HCT116 (cell line): ENCODE data around the gene TGFBR3. TPM values are rescaled to one million over a fixed set of nuclear protein-coding genes. Genes with fewer than 3 reads are reported as not detected.

Experiments used
- ATAC-seq: fragments of 200-7000 bp; cut with Tn5 transposase; 2 replicates; pipeline ENCODE4 v1.9.1; 2020; ENCODE audit warnings: mild to moderate bottlenecking, moderate library complexity
- BruUV-seq: library from RNA; stranded (reverse); fragments of 400-500 nt; replicated peaks from 2 replicates; lab custom pipeline; 2021; lab: Mats Ljungman, UMichigan
- CTCF ChIA-PET: fragments of 300-600 bp; sonication (Branson Sonifier 250); formaldehyde crosslinking; loops from one replicate; lab custom pipeline; 2021; ENCODE audit warnings: antibody characterized with exemption; lab: Charles Lee
- POLR2A ChIA-PET: fragments of 300-600, 350-600 bp; sonication (Branson Sonifier 250); formaldehyde crosslinking; loops from one replicate; lab custom pipeline; 2021; ENCODE audit warnings: antibody characterized with exemption; lab: Charles Lee
- RAD21 ChIA-PET, 2 experiments: fragments of 300-600 bp; sonication (Branson Sonifier 250); formaldehyde crosslinking; loops; one replicate each; lab custom pipeline; 2023; ENCODE audit warnings: low total read pairs in 2 of 2; ENCODE audit not compliant: uncharacterized antibody in 2 of 2, unreplicated experiment in 2 of 2, low non-redundant PET in 1 of 2; lab: Charles Lee
- DNase-seq: peaks from one replicate; pipeline ENCODE4 v3.0.0-alpha.2; 2010; ENCODE audit warnings: low read depth, low spot score
- H2AFZ ChIP-seq: fragments of 200-600 bp; shearing (Covaris generic), sonication (generic); 2 replicates; pipeline ENCODE4 v1.6.1; 2017; ENCODE audit warnings: low read depth, mixed run types, mixed read lengths, antibody characterized with exemption, low read length; ENCODE audit not compliant: poor library complexity, severe bottlenecking
- H3K27ac ChIP-seq: 2 replicates; pipeline ENCODE4 v1.5.1; 2012; ENCODE audit warnings: low read depth, low read length
- H3K27me3 ChIP-seq: fragments of 200-600 bp; sonication (generic); 2 replicates; pipeline ENCODE4 v1.6.1; 2016; ENCODE audit warnings: mixed run types, low read length, mixed read lengths; ENCODE audit not compliant: insufficient read depth
- H3K36me3 ChIP-seq, 2 experiments: fragments of 200-500 bp in 1 of 2; fragments of 200-600 bp in 1 of 2; sonication (Bioruptor generic) in 1 of 2; sonication (generic) in 1 of 2; 2 replicates each; pipeline versions ENCODE4 v1.5.1 to v1.6.1; 2014 to 2016; ENCODE audit warnings: low read length in 2 of 2, inconsistent platforms in 1 of 2, mixed read lengths in 1 of 2, mixed run types in 1 of 2; ENCODE audit not compliant: insufficient read depth in 2 of 2, control insufficient read depth in 1 of 2
- H3K4me1 ChIP-seq, 2 experiments: fragments of 200-600 bp in 1 of 2; sonication (generic) in 1 of 2; 2 replicates each; pipeline versions ENCODE4 v1.5.1 to v1.6.1; 2012 to 2017; ENCODE audit warnings: low read length in 2 of 2, inconsistent platforms in 1 of 2, mild to moderate bottlenecking in 1 of 2, mixed read lengths in 1 of 2, mixed run types in 1 of 2, moderate library complexity in 1 of 2; ENCODE audit not compliant: insufficient read depth in 2 of 2, control insufficient read depth in 1 of 2
- H3K4me2 ChIP-seq: fragments of 200-600 bp; sonication (generic); 2 replicates; pipeline ENCODE4 v1.6.1; 2017; ENCODE audit warnings: mixed run types, low read length, mixed read lengths
- H3K4me3 ChIP-seq, 2 experiments: fragments of 200-600 bp in 1 of 2; sonication (generic) in 1 of 2; replicated peaks in 1 of 2; 2 replicates each; pipeline ENCODE4 v1.5.1; 2011 to 2016; ENCODE audit warnings: low read length in 2 of 2, control low read depth in 1 of 2, low read depth in 1 of 2, mild to moderate bottlenecking in 1 of 2, mixed read lengths in 1 of 2, mixed run types in 1 of 2
- H3K79me2 ChIP-seq: fragments of 200-600 bp; sonication (generic); 2 replicates; pipeline ENCODE4 v1.6.1; 2017; ENCODE audit warnings: mild to moderate bottlenecking, mixed run types, low read length, moderate library complexity, mixed read lengths; ENCODE audit not compliant: insufficient read depth
- H3K9ac ChIP-seq: fragments of 200-600 bp; sonication (generic); 2 replicates; pipeline ENCODE4 v1.6.1; 2016; ENCODE audit warnings: low read length, mixed read lengths
- H3K9me2 ChIP-seq: fragments of 200-600 bp; sonication (generic), shearing (Covaris generic); 2 replicates; pipeline ENCODE4 v1.6.1; 2017; ENCODE audit warnings: mixed run types, mild to moderate bottlenecking, moderate library complexity; ENCODE audit not compliant: insufficient read depth
- H3K9me3 ChIP-seq, 2 experiments: fragments of 200-500 bp in 1 of 2; fragments of 200-600 bp in 1 of 2; sonication (Bioruptor generic) in 1 of 2; sonication (generic) in 1 of 2; 2 replicates each; pipeline ENCODE4 v1.6.1; 2014 to 2017; ENCODE audit warnings: low read length in 2 of 2, mixed read lengths in 2 of 2, inconsistent platforms in 1 of 2, low read depth in 1 of 2, mild to moderate bottlenecking in 1 of 2, mixed run types in 1 of 2, moderate library complexity in 1 of 2; ENCODE audit not compliant: control insufficient read depth in 1 of 2, insufficient read depth in 1 of 2
- H4K20me1 ChIP-seq: fragments of 200-600 bp; sonication (generic), shearing (Covaris generic); 2 replicates; pipeline ENCODE4 v1.6.1; 2017; ENCODE audit warnings: mixed run types, mild to moderate bottlenecking, moderate library complexity; ENCODE audit not compliant: insufficient read depth
- ATF3 ChIP-seq: IDR thresholded peaks from 2 replicates; pipeline ENCODE4 v1.6.1; 2012
- CBX3 ChIP-seq: IDR thresholded peaks from 2 replicates; pipeline ENCODE4 v1.6.1; 2012; ENCODE audit warnings: low read depth
- CEBPB ChIP-seq: IDR thresholded peaks from 2 replicates; pipeline ENCODE4 v1.6.1; 2012; ENCODE audit warnings: low read depth
- CTCF ChIP-seq, 3 experiments: fragments of 200-600 bp in 1 of 3; sonication (generic) in 1 of 3; IDR thresholded peaks in 2 of 3; conservative IDR thresholded peaks in 1 of 3; 2 replicates each; pipeline ENCODE4 v1.5.1; 2012 to 2017; ENCODE audit warnings: low read depth in 2 of 3, low read length in 2 of 3, antibody characterized with exemption in 1 of 3, borderline replicate concordance in 1 of 3, control low read depth in 1 of 3, mild to moderate bottlenecking in 1 of 3, mixed read lengths in 1 of 3, mixed run types in 1 of 3, moderate library complexity in 1 of 3; ENCODE audit not compliant: insufficient read depth in 1 of 3
- EGR1 ChIP-seq: IDR thresholded peaks from 2 replicates; pipeline ENCODE4 v1.6.1; 2012; ENCODE audit warnings: low read depth
- EZH2 ChIP-seq: fragments of 200-600 bp; sonication (generic); IDR thresholded peaks from 2 replicates; pipeline ENCODE4 v1.6.1; 2017; ENCODE audit warnings: antibody characterized with exemption, mixed run types
- EZH2phosphoT487 ChIP-seq: fragments of 200-600 bp; IDR thresholded peaks from 2 replicates; pipeline ENCODE4 v1.6.1; 2018; ENCODE audit warnings: antibody characterized with exemption, borderline replicate concordance
- FOSL1 ChIP-seq: IDR thresholded peaks from 2 replicates; pipeline ENCODE4 v1.6.1; 2012; ENCODE audit warnings: low read depth
- JUND ChIP-seq: IDR thresholded peaks from 2 replicates; pipeline ENCODE4 v1.6.1; 2012
- MAX ChIP-seq: IDR thresholded peaks from 2 replicates; pipeline ENCODE4 v1.6.1; 2012
- POLR2AphosphoS5 ChIP-seq: IDR thresholded peaks from 2 replicates; pipeline ENCODE4 v1.6.1; 2011; ENCODE audit warnings: mild to moderate bottlenecking, low read depth, low read length, moderate library complexity
- RAD21 ChIP-seq: IDR thresholded peaks from 2 replicates; pipeline ENCODE4 v1.6.1; 2012; ENCODE audit warnings: low read depth, mild to moderate bottlenecking
- REST ChIP-seq: IDR thresholded peaks from 2 replicates; pipeline ENCODE4 v1.6.1; 2012; ENCODE audit warnings: low read depth
- SIN3A ChIP-seq: IDR thresholded peaks from 2 replicates; pipeline ENCODE4 v1.6.1; 2012; ENCODE audit warnings: low read depth
- SP1 ChIP-seq: IDR thresholded peaks from 2 replicates; pipeline ENCODE4 v1.6.1; 2012; ENCODE audit warnings: low read depth
- SRF ChIP-seq: IDR thresholded peaks from 2 replicates; pipeline ENCODE4 v1.6.1; 2012; ENCODE audit warnings: low read depth
- TCF7L2 ChIP-seq: IDR thresholded peaks from 2 replicates; pipeline ENCODE4 v1.7.0; 2011; ENCODE audit warnings: borderline replicate concordance, inconsistent platforms; ENCODE audit not compliant: insufficient read depth, insufficient read length; ENCODE audit errors: extremely low read depth
- ZBTB33 ChIP-seq: IDR thresholded peaks from 2 replicates; pipeline ENCODE4 v1.6.1; 2011; ENCODE audit warnings: mild to moderate bottlenecking, low read length, moderate library complexity; ENCODE audit not compliant: insufficient replicate concordance; ENCODE audit errors: extremely low read depth
- ZFX ChIP-seq: fragments of 450-650 bp; IDR thresholded peaks from 2 replicates; pipeline ENCODE4 v1.6.1; 2017
- ZNF274 ChIP-seq: fragments of 200-500 bp; sonication (Bioruptor generic); IDR thresholded peaks from 2 replicates; pipeline ENCODE4 v1.6.1; 2014; ENCODE audit warnings: mild to moderate bottlenecking, low read depth, low read length, inconsistent platforms
- intact Hi-C: fragments of 100-400 bp; cut with micrococcal nuclease; formaldehyde crosslinking; loops from 2 replicates; pipeline ENCODE4 v1.10.0; 2022
- total RNA-seq: library from RNA; stranded (reverse); gene quantifications from one replicate; pipeline ENCODE4 v1.2.1, GENCODE V29; 2021; ENCODE audit not compliant: unreplicated experiment

TGFBR3 gene
- total RNA-seq, 1 experiment from 2014 or later: 7.1 TPM

GRCh38 chr1:91766883-91767282, 119.1 kb downstream of the TGFBR3 start:
- TF ChIP-seq REST (no peak), MAX (no peak), POLR2AphosphoS5 (no peak), ZNF274 (no peak), ZBTB33 (no peak), ATF3 (no peak), ZFX (no peak), TCF7L2 (no peak), RAD21 (no peak), CEBPB (no peak), FOSL1 (no peak), EGR1 (no peak), SP1 (no peak), EZH2phosphoT487 (no peak), CBX3 (no peak), SIN3A (no peak), EZH2 (no peak), CTCF (IDR thresholded peaks at IDR 0.05 in 2 of 3, conservative IDR thresholded peaks at IDR 0.05 in 1 of 3; ENCODE audit: borderline replicate concordance in 1 of 3, insufficient read depth in 1 of 3, low read depth in 2 of 3, low read length in 2 of 3) (no peak), SRF (no peak), JUND (no peak)
- TF ChIP-seq, all 23 proteins: peak for 0
- Histone ChIP-seq H3K4me3 (no peak overlapping the region), H3K27ac (no peak overlapping the region), H2AFZ (no peak overlapping the region), H3K9ac (no peak overlapping the region), H4K20me1 (no peaks in the 10 kb centered on the region), H3K9me3 (no peaks in the 10 kb centered on the region), H3K9me2 (no peaks in the 10 kb centered on the region), H3K36me3 (no peaks in the 10 kb centered on the region), H3K4me2 (no peak overlapping the region), H3K4me1 (peaks cover 0 to 10% of the 10 kb centered on the region in 2 experiments; a peak in 1 of 4 replicates), H3K79me2 (no peaks in the 10 kb centered on the region), H3K27me3 (no peaks in the 10 kb centered on the region)
- CTCF ChIA-PET: no interaction called here
- RAD21 ChIA-PET: no interaction called here
- DNase-seq (no peak), ATAC-seq (no peak)
- BruUV-seq: no TSS peak
- intact Hi-C loops: no loop called here
- POLR2A ChIA-PET: no interaction called here
